G401 (cell line): ENCODE measurements around the gene PUS3. TPM values are rescaled to one million over a fixed set of nuclear protein-coding genes. Genes with fewer than 3 reads are reported as not detected.

ENCODE experiments used
- DNase-seq: peaks from one replicate; pipeline ENCODE4 v3.0.0-alpha.2; 2015; ENCODE audit warnings: low spot score
- in situ Hi-C: cut with HindIII; loops from 2 replicates; pipeline ENCODE4 v1.10.0; 2016; ENCODE audit warnings: low sequenced_read_pairs, mixed read lengths
- total RNA-seq: library from RNA; depleted of rRNA; stranded (reverse); fragments of >200 nt; shearing (Covaris generic); gene quantifications from 2 replicates; pipeline ENCODE4 v1.2.3, GENCODE V29; 2014; rRNA removed

Gene PUS3, protein sequence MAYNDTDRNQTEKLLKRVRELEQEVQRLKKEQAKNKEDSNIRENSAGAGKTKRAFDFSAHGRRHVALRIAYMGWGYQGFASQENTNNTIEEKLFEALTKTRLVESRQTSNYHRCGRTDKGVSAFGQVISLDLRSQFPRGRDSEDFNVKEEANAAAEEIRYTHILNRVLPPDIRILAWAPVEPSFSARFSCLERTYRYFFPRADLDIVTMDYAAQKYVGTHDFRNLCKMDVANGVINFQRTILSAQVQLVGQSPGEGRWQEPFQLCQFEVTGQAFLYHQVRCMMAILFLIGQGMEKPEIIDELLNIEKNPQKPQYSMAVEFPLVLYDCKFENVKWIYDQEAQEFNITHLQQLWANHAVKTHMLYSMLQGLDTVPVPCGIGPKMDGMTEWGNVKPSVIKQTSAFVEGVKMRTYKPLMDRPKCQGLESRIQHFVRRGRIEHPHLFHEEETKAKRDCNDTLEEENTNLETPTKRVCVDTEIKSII
- 12.1 and 16.3 TPM in 2 replicates for total RNA-seq

DNA sequence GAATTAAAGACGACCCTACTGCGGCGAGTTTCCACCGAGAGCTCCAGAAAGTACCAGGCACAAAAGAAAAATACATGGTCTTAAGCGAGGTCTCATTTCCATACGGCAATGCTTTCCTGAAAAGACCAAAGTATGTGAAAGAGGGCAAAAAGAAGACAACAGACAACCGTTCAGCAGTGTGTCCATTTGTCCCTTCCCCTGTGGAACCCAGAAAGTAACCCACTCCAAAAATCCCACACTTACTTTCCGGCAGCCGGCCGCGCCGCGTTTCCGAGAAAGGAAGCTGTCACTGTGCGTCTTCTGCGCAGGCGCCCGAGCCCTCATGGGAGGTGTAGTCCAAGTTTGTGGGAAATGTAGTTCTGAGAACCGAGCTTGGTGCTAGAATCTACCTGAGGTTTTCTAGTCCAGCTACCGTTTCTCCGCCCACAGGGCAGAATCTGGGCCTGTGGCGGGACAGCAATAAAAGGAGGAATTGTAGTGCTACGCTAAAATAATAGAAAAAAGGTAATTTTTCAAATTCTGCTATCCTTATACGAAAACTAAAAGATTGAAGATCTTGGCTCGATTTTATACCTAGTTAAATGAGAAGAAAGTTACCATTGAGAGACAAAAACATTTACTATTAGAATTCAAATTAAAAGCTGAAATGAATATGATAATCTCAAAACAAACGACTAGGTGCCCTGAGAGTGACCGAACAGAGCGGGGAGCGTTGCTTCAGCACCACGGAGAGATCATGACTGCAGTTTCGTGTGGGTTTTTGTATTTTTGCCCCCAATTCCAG is at the start of gene PUS3:
Gene PUS3 (minus strand): TSS at position 280 of the 784 bp plus-strand sequence. CDS start 6,922 bp downstream, outside the sequence.
- in situ Hi-C loops, result no loop called here

DNA sequence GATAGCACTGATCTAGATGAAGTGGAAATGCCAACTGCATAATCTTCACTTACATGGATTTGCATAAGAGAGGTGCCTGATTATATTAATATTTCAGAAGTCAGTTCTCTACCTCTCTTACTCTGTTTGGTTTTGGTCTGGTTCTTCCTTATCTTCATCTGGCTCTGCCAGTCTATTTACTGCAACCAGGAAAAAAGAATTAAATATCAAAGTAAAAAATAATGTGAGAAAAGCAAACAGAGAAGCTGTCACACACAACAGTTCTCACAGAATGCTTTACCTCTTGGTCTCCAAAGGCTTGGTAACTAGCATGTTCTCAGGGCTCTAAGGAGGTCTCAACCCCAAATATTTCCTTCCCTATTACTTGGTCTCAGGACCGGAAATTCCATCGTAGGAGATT is 49.6 kb upstream of the PUS3 start:
- no peak for DNase-seq
- in situ Hi-C loops, result no loop called here

More for the DNA sequence above, at the start of gene PUS3:
- DNase-seq, result peak; percentile 96

DNA sequence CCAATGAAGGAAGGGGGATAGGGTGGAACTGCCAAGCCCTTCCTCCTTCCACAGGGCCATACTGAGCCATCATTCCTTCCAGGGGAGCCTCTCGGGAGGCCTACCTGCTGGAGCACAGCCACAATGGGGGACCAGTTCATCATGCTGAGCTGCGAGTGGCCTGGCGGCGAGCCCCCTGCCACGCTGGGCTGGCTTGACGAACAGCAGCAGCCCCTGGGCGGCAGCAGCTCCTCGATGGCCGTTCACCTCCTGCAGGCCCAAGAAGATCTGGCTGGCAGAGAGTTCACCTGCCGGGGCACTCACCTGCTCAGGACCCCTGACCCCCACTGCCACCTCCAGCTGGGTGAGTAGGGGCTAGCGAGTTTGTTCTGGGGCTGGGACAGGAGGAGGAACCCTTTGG is 48.7 kb upstream of the PUS3 start:
- DNase-seq, result no peak
- in situ Hi-C loops, result no loop called here

DNA sequence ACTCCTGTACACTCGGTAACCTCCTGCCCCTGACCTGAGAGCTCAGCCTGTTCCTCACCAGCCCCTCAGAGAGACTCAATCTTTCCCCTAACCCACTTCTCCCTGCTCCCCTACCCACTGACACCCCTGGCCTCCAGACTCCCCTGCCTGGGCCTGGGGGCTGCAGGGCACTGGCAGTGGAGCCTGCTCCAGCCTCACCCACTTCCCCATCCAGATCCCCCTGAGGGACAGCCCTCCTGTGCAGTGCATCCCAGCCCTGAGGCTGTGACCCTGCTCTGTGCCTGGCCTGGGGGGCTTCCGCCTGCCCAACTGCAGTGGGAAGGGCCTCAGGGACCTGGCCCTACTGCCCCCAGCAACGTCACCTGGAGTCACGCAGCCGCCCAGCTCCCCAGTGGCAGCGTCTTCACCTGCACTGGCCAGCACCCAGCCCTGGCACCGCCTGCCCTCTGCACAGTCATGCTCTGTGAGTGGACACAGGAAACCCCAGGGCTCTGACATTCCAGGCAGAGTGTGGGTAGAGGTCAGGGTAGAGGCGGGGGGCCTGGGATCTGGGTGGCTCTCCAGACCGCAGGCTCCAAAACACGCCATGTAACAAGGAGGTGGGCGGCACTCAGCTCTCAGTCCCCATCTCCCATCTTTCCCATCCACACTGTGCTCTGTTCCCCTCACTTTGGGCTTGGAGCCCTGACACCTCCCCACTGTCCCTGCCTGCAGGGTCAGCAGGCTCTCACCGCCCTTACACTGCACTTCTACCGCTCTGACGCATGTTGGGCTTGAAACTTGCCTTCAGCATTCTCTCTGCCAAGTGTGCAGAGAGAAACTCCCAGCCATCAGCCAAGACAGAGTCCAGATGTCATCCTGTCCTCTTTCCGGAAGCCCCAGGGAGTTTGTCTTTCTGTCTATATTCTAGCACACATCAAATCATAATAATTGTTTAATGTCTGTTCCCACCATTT is 48.0 kb upstream of the PUS3 start:
- in situ Hi-C loops, result no loop called here
- peak; percentile 31 for DNase-seq

DNA sequence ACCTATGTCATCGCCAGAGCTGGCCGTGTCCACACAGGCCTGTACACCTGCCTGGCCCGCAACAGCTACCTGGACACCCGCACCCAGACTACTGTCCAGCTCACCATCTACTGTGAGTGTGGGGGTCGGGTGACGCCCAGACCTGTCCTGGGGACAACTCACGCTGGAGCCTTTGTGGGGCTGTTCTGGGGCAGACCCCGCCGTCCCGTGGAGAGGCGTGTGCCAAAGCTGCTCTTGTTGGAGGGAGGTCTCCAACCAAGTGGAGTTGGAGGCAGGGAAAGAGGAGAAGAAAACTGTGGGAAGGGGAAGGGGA is 47.1 kb upstream of the PUS3 start:
- DNase-seq, result no peak
- in situ Hi-C loops, result no loop called here

DNA sequence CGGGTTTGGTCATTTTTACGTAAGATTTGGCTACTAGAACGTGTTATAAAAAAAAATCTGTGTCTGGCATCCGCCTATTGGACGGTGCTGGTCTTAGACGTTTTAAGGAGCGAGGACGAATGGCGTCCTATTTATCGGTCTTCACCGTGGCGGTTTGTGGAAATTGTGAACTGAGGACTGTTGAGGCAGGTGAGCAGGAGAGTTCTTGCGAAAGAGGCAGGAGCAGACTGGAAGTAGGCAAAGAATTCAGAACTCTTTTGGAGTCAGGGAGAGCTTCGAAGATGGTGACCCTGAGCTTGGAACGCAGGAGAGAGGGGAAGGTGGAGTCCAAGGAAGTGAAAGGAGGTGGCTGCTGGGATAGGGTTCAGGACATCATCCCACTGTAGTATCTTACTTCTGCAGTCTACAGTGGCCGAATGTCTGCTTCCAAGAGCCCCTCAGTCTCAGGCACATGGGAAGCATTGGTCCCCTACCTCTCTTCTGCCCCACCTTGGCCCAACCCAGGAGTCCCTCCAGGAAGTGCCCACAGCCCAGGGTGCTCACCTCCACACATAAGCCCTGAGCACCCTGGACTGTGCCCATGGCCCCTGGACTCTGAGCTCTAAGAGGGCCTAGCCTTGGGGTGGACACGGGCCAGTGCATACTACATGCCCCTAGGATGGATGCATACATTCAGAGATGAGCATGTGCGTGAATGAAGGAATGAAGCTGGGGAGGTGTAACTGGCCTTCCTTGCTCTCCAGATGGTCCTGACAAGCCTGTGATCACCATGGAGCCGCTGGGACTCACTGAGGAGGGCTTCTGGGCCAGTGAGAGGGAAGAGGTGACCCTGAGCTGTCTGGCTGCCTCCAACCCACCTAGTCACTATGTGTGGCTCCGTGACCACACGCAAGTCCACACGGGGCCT is 46.5 kb upstream of the PUS3 start:
- no peak for DNase-seq
- in situ Hi-C loops, result loop anchor here (25.0 kb wide), 1 partner anchor 263 kb away; the partner anchor contains the start of genes FAM118B and RPUSD4

DNA sequence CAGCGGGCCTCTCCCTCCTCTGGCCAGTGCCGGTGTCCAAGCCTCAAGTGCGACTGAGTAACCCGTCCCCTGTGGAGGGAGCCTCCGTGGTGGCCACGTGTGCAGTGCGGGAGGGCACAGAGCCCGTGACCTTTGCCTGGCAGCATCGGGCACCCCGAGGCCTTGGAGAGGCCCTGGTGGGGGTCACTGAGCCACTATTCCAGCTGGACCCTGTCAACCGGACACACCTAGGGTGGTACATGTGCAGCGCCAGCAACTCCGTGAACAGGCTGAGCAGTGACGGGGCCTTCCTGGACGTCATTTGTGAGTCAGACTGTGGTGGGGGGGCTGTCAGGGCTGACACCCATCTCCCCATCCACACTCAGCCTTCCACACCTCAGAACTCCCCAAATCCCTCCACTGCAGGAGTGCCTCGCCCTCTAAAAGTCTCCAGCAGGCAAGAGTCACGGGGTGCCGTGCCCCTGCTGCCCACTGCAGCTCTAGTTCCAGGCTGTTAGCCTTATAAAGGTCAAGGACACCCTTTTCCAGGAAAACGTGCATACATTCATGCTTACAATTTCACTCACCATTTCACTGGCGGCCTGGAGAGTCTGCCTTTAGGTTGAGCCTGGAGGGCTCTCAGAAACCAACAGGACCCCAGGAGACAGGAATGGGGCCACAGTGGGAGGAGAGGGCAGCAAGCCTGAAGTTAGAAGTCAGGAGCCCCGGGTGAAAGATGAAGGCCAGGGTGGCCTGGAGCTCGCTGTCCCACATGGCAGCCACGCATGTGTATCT is 45.5 kb upstream of the PUS3 start:
- DNase-seq, result no peak
- in situ Hi-C loops, result loop anchor here (25.0 kb wide), 1 partner anchor 264 kb away; the partner anchor contains the start of genes FAM118B and RPUSD4

DNA sequence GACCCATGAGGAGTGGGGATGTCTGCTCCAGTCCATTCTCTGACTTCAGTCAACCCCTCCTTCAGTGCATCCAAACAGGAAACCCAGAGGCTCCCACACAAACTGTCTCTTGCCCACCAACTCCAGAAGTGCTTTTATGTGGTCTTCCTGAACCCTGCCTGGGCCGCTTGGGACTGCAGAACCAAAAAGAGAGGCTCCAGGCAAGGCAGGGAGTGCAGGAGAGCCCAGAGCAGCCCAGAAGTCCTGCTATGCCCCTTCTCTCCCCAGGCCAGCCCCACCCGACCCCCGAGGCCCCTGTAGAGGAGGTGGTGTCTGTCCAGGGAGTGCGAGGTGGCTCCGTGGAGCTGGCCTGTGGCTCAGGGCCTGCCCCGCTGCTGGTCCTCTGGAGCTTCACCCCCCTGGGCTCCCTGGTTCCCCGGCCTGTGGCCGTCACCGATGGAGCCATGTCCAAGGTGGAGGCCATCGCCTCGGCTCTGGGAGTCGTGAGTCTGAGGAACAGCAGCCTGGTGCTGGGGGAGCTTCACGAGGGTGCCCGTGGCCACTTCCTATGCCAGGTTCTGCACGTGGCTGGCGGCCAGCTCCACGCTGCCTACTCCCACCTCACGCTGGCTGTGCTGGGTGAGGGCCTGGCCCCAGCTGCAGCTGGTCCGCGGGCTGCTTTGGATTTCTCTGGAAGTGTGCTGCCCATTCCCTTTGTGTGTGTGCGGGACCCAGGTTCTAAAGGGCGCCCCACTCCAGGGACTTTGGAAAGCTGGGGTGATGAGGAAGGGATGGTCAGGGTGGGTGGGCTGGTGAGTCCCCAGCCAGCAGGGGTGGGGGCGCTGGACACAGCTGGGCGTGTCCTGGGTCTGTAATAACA is 44.6 kb upstream of the PUS3 start:
- DNase-seq, result no peak
- in situ Hi-C loops, result loop anchor here (25.0 kb wide), 1 partner anchor 265 kb away; the partner anchor contains the start of genes FAM118B and RPUSD4

DNA sequence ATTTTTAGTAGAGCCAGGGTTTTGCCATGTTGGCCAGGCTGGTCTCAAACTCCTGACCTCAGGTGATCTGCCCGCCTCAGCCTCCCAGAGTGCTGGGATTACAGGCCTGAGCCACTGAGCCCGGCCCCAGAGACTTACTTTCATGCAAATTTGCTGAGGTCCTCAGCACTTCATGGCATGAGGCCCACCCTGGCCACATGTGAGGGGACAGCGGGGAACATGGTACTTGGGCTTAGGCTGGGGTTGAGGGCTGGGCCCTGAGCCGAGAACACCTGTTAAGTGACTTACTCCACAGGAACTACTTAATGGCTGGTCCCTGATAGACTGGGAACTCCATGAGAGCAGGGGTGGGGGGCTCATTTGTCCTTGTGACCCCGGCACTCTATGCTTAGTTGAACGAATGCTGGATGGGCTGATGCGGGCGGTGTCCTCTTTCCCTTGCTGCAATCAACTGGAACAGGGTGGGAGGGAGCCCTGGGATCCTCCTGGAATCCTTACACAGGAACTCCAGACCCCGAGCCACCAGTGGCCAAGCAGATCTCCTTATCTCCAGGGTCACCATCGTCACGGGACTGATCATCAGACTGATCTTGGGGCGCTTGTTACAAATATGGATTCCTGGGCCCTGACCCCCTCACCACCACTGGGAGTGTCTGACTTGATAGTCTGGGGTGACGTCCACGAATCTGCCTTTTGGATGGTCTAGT is 43.9 kb upstream of the PUS3 start:
- DNase-seq, result no peak
- in situ Hi-C loops, result loop anchor here (25.0 kb wide), 1 partner anchor 265 kb away; the partner anchor contains the start of genes FAM118B and RPUSD4

DNA sequence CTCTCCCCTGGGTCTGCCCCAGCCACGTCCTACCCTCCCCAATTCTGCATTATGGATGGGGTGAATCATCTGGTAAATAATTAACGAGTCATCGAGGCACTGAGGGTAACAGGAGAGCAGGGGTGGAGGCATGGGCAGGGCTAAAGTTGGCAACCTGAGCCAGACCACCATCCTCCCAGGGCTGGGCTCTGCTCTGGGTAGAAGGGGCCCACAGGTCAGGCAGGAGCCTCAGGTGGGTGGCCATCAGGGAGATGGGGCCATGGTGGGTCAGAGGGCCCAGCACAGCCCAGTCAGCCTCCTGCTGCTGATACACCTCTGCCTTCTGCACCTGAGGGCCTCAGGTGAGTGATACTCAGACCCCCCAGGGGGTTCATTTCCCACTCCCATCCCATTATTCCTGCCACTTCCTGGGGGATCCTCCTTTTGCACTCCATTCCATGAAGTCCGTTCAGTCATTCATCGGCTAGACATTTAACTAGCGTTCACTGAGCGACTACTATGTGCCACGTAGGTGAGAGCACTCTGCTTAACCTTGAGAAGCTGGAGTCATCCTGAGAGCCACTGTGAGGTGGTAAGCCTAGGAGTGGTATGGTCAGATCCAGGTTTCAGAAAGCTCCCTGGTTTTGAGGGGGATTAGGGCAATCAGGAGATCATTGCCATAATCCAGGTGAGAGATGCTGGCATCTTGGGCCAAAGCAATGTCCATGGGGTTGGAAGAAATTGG is 43.0 kb upstream of the PUS3 start, which contains the start of gene VSIG10L2:
Gene VSIG10L2 (plus strand): TSS at position 248 of the 724 bp plus-strand sequence. CDS start 12 bp downstream, at position 260.
- in situ Hi-C loops, result loop anchor here (25.0 kb wide), 1 partner anchor 266 kb away; the partner anchor contains the start of genes FAM118B and RPUSD4
- DNase-seq, result no peak

DNA sequence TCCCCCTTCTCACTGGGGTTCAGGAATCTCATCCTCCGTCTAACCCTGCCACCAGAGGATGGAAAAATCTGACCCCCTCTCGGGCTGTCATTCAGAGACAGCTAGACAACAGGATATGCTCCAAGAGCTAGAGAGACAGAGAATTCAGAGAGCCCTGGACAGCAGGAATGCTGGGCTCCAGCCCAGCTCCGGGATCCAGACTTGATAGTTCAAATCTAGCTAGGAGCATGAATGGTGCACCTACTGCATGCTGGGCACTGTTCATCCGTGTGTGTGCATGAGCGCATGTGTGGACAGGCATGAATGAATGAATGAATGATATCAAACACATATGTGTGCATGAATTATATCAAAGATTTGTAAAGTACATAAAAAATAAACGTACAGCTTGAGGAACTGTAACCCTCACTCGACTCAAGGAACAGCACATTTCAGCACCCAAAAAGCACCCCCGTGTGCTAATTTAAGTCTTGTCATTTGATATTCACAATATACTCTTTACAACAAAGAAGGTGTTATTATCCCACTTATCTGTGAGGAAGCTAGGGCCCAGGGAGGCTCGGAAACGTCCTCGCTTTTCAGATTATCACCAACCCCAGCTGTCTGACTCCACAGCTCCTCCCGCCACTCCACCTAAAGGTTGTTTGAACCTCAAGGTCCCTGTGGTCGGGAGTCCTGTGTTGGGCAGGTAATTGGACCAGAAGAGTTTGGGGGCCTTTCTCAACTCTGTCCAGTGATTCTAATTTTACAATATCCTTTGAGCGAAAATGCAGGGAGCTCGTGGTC is 42.2 kb upstream of the PUS3 start:
- DNase-seq, result no peak
- in situ Hi-C loops, result loop anchor here (25.0 kb wide), 1 partner anchor 267 kb away; the partner anchor contains the start of genes FAM118B and RPUSD4

DNA sequence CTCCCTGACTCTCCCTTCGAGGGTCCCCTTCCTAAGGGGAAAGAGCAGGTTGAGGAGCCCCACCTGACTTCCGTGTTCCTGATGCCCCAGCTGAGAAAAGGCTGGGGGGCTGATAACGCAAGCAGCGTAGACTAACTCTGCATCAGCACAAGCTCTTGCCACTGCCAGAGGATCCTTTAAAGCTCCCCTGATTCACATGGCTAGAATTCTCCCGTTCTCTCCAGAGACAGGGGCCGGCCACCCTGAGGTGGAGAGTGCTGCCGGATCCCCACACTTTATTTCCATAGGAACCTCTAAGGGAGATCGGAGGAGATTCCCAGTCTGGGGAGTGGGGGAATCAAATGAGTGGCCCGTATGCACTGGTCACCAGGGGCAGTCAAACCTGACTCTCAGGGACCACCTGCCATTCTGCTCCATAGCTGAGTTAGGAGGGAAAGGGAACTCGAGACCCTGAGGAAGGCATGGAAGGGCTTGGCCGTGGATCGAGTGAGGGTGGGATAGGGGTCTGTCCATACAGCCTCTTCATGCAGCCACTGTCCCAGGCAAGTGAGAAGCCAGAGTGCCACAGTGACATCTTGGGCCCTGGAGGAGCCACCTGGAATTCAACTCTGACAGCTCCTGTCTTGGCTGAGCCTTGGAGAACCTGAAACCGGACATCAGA is 41.5 kb upstream of the PUS3 start:
- in situ Hi-C loops, result loop anchor here (25.0 kb wide), 1 partner anchor 268 kb away; the partner anchor contains the start of genes FAM118B and RPUSD4

DNA sequence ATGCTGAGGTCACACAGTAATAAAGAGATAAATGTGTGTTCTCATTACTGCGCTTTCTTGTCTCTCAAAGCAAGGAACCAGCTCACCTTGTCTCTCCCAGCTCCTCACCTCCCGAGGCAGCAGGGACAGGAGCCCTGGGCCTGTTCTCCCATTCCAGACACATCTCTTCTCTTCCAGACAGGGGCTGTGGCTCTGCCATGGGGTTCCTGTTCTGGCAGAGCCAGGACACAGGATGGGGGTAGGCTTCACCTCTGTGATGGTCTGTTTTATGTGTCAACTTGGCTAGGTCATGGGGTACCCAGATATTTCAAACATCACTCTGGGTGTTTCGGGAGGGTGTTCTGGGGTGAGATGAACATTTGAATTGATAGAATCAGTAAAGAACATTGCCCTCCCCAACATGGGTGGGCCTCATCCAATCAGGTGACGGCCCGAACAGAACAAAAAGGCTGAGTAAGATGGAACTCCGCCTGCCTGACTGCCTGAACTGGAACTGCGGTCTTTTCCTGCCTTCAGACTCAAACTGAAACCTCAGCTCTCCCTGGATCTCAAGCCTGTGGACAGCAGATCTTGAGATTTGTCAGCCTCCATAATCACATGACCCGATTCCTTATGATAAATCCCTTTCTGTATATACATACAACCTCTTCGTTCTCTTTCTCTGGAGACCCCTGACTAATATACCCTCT is 40.8 kb upstream of the PUS3 start:
- DNase-seq, result no peak
- in situ Hi-C loops, result loop anchor here (25.0 kb wide), 1 partner anchor 268 kb away; the partner anchor contains the start of genes FAM118B and RPUSD4

More for the DNA sequence above, 41.5 kb upstream of the PUS3 start:
- no peak for DNase-seq
